ENCODE measurements around the gene CNN2. TPM values are rescaled to one million over a fixed set of nuclear protein-coding genes. Genes with fewer than 3 reads are reported as not detected.
A peak's percentile ranks its signal among the peaks of the same experiment; 100 is the strongest.
"Not testable (repeated sequence)": the region's sequence is repeated elsewhere in the genome, so short reads cannot be mapped to it uniquely, and the experiment has no call there.

Gene CNN2
- polyA plus RNA-seq, 3 donors: 151 to 175 (median 158) TPM

GRCh38 chr19:1025080-1025479, 1.3 kb upstream of the CNN2 start:
- not testable (repeated sequence) for DNase-seq (ENCODE audit: low read depth in 3 of 3, low spot score in 2 of 3)

GRCh38 chr19:1026783-1027649, 608 bp downstream of the CNN2 start:
- DNase-seq (ENCODE audit: low read depth in 3 of 3, low spot score in 2 of 3): no peak

DNA sequence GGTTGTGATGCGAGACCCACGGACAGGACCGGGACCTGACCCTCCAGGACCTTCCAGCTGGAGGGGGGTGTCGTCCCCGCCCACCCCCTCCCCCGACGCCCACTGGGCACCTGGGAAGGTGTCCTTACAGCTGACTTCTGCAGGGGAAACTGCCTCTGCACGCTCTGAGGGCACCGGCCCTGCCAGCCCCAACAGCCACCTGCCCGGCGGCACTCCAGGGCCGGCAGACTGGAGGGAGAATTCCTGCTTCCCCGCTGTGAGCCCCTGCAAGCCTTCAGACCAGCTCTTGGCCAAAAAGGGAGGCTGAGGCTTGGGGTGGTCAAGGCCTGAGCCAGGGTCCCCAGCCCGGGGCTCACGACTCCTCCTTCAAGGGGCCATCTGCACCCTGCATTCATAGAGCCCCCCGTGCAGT, 1.2 kb downstream of the CNN2 start:
- no peak for DNase-seq (ENCODE audit: low read depth in 3 of 3, low spot score in 2 of 3)

GRCh38 chr19:1028062-1028926, 1.9 kb downstream of the CNN2 start:
- peak in 1 of 3 donors; percentile 72 for DNase-seq (ENCODE audit: low read depth in 3 of 3, low spot score in 2 of 3)

GRCh38 chr19:1032264-1032867, 6.0 kb downstream of the CNN2 start:
- no peak for DNase-seq (ENCODE audit: low read depth in 3 of 3, low spot score in 2 of 3)

DNA sequence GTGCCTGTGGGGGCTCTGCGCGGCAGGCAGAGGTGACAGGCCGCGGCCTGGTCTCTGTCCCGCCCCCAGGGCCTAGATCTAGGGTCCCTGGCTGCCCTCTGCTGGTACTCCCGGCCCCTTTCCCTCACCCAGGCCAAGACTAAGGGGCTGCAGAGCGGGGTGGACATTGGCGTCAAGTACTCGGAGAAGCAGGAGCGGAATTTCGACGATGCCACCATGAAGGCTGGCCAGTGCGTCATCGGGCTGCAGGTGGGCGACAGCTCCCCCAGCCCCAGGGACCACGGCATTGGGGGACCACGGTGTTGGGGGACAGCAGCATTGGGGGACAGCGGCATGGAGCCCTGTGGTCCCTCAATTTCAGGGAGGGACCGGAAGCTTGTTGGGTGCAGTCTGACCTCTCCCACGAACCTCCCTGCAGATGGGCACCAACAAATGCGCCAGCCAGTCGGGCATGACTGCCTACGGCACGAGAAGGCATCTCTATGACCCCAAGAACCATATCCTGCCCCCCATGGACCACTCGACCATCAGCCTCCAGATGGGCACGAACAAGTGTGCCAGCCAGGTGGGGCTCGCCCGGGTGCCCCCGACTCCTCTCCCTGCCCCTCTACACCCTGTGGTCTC, 9.7 kb downstream of the CNN2 start:
- no peak for DNase-seq (ENCODE audit: low read depth in 3 of 3, low spot score in 2 of 3)

GRCh38 chr19:1037621-1038064, 11.2 kb downstream of the CNN2 start:
- no peak for DNase-seq (ENCODE audit: low read depth in 3 of 3, low spot score in 2 of 3)

DNA sequence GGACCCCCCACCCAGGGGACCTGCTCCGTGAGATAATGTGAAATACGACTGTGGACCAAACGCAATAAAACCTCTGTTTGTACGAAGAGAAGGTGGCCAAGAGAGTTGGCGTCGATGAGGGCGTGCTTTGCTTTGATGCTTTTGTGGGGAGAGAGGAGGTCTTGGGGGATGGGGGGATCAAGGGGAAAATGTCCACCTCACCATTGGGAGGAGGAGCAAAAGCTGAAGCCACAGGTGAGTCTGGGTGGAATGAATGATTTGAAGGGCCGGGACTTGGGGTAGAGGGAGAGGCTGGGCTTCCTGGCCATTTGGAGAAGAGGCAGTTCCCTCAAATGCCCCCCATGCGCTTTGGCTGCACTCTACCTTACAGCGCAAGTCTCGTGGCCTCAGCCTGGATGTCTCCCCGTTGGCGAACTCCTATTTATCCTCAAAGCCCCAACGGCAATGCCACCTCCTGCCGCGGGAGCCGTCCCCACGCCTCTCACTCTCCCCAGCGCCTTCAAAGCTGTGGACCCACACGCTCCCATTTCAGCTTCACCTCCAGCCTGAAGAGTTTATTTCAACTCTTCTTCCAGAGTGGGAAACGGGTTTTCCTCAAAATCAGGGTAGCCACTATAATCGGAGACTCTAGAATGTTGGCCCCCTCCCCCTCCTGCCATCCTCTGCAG, 12.7 kb downstream of the CNN2 start:
- no peak for DNase-seq (ENCODE audit: low read depth in 3 of 3, low spot score in 2 of 3)

- DNase-seq (ENCODE audit: low read depth in 3 of 3, low spot score in 2 of 3): peak; percentile 89 to 91 (median 90)
Measured at GRCh38 chr19:1039646-1040475, 13.5 kb downstream of the CNN2 start, which contains the start of gene ABCA7. Gene ABCA7, plus strand, starts transcription at chr19:1040107. Its CDS starts 1,255 bp downstream, at chr19:1041362.

DNA sequence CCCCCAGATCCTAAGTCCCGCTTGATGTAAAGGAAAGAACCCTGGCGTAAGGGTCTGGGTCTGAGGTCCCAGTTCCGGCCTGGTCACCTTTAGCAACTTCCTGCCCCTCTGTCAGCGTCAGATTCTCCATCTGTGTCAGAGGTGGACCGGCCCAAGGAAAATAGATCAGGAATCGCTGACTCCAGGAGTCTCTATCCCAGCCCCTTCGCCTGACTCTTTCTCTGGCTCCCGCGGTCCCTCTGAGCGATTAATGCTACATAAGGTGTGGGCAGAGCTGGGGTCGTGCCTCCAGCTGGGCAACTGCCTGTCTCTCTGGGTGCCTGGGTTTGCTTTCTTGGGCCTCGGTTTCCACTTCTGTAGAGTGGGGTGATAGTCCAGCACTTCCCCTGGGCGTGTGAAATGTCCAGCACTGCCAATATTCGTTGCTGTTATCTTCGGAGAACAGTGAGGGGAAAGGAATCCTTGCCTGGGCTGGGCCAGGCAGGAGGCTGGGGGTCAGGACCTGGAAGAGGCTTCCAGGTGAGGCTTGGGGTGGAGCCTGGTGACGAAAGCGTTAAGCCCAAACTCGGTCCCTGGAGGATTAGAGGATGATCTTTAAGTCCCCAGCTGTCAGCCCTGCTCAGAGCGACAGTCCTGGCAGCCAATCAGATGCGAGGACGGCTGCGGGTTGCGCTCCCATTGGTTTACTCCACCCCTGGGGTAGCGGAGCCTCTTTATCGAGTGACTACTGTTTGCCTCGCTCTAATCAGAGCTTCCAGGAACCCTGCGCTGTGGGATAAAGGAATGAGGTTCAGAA, 14.3 kb downstream of the CNN2 start:
- DNase-seq (ENCODE audit: low read depth in 3 of 3, low spot score in 2 of 3): peak in 1 of 3 donors; percentile 78

GRCh38 chr19:1041272-1041834, 14.9 kb downstream of the CNN2 start:
- DNase-seq (ENCODE audit: low read depth in 3 of 3, low spot score in 2 of 3): no peak

DNA sequence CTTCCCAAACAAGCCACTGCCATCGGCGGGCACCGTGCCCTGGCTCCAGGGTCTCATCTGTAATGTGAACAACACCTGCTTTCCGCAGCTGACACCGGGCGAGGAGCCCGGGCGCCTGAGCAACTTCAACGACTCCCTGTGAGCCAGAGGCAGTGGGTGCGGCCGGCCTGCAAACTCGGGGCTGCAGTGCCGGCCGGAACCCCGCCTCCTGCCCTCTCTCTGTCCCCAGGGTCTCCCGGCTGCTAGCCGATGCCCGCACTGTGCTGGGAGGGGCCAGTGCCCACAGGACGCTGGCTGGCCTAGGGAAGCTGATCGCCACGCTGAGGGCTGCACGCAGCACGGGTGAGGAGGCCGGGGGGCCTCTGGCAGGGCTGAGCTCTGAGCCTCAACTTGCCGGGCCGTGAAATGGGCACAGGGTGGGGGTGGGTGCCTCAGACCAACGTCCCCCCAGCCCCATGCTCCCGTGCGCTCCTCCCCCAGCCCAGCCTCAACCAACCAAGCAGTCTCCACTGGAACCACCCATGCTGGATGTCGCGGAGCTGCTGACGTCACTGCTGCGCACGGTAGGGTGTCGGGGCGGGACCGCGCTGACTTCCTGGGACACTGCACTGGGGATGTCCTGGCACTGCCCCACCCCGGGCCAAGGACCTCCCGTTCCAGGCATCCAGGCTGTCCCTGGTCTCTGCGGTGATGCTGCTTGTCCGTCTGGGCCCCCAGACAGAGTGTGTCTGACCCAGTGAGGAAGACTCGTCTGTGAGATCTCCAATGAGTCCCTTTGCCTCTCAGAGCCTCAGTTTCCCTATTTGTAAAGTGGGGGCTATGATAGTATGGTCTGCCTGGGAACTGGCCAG, 15.7 kb downstream of the CNN2 start:
- no peak for DNase-seq (ENCODE audit: low read depth in 3 of 3, low spot score in 2 of 3)

DNA sequence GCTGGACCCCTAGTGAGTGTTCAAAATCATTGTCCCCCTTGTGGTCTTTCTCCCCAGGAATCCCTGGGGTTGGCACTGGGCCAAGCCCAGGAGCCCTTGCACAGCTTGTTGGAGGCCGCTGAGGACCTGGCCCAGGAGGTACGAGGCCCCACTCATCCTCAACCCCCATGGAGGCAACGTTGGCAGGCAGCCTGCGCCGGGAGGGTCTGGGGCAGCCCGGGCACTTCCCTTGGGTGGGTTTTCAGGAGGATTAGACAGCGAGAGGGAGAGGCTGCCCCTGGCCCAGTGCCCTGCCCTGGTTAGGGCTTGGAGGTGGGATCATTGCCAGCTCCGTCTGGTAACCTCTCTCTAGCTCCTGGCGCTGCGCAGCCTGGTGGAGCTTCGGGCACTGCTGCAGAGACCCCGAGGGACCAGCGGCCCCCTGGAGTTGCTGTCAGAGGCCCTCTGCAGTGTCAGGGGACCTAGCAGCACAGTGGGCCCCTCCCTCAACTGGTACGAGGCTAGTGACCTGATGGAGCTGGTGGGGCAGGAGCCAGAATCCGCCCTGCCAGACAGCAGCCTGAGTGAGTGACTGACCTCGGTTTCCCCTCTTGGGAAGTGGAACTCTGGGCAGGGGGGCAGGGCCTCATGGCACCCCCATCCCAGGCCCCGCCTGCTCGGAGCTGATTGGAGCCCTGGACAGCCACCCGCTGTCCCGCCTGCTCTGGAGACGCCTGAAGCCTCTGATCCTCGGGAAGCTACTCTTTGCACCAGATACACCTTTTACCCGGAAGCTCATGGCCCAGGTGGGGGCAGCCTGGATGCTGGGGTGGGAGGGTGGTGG, 16.5 kb downstream of the CNN2 start:
- no peak for DNase-seq (ENCODE audit: low read depth in 3 of 3, low spot score in 2 of 3)

GRCh38 chr19:1045247-1045603, 18.8 kb downstream of the CNN2 start:
- no peak for DNase-seq (ENCODE audit: low read depth in 3 of 3, low spot score in 2 of 3)

DNA sequence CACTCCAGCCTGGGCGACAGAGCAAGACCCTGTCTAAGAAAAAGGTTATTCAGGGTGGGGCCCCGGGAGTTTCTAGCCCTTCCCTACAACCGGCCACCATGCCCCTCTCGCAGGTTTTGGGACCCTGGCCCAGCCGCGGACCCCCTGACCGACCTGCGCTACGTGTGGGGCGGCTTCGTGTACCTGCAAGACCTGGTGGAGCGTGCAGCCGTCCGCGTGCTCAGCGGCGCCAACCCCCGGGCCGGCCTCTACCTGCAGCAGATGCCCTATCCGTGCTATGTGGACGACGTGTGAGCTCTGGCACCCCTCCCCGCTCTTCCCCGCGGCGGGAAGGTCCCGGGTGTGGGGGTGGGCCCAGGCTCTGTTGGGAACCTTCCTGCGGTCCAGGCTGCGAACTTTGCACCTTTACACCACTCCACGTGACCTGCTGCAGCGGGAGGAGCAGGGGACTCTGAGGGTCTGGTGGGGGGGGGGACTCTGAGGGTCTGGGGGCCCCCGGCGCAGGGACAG, 19.8 kb downstream of the CNN2 start:
- DNase-seq (ENCODE audit: low read depth in 3 of 3, low spot score in 2 of 3): no peak
